NCI-H345 treated with DMSO at 0.1 percent for 48 hours (cell line): ENCODE measurements around the gene C1orf122.
"Not testable (repeated sequence)": the region's sequence is repeated elsewhere in the genome, so short reads cannot be mapped to it uniquely, and the experiment has no call there.

Experiments used
- DNase-seq: peaks from one replicate; lab custom pipeline; 2025; ENCODE audit not compliant: unreplicated experiment; lab: John Stamatoyannopoulos, UW

The C1orf122 gene

GRCh38 chr1:37807555-37808368 lies at the start of gene C1orf122, which contains the start of gene YRDC:
Gene C1orf122, plus strand, starts transcription at chr1:37807790. Its CDS starts 615 bp downstream, at chr1:37808405.
Gene YRDC, minus strand, starts transcription at chr1:37808208. Its CDS starts 28 bp downstream, at chr1:37808180.
- DNase-seq = peak; percentile 93

GRCh38 chr1:37759451-37759850 lies 48.1 kb upstream of the C1orf122 start:
- DNase-seq = no peak

GRCh38 chr1:37761416-37762095 lies 46.0 kb upstream of the C1orf122 start:
- DNase-seq = no peak

GRCh38 chr1:37762516-37762915 lies 45.1 kb upstream of the C1orf122 start:
- DNase-seq = no peak

GRCh38 chr1:37763791-37764413 lies 43.7 kb upstream of the C1orf122 start:
- no peak for DNase-seq

GRCh38 chr1:37764414-37764825 lies 43.2 kb upstream of the C1orf122 start:
- no peak for DNase-seq

GRCh38 chr1:37764888-37765441 lies 42.6 kb upstream of the C1orf122 start, which contains the start of gene EPHA10:
Gene EPHA10, minus strand, starts transcription at chr1:37765120. Its CDS starts 54 bp downstream, at chr1:37765066.
- peak; percentile 78 for DNase-seq

GRCh38 chr1:37765916-37766664 lies 41.5 kb upstream of the C1orf122 start:
- no peak for DNase-seq

- DNase-seq = no peak
These were observed 40.1 kb upstream of the C1orf122 start for GRCh38 chr1:37767488-37767887.

GRCh38 chr1:37771440-37771839 lies 36.1 kb upstream of the C1orf122 start:
- not testable (repeated sequence) for DNase-seq

- DNase-seq = no peak
These were observed 30.6 kb upstream of the C1orf122 start for GRCh38 chr1:37776946-37777516.

- no peak for DNase-seq
These were observed 28.9 kb upstream of the C1orf122 start for GRCh38 chr1:37778654-37779053.

GRCh38 chr1:37782491-37782890 lies 25.1 kb upstream of the C1orf122 start:
- DNase-seq = no peak

GRCh38 chr1:37792943-37793686 lies 14.5 kb upstream of the C1orf122 start:
- DNase-seq = no peak

- peak; percentile 30 for DNase-seq
These were observed 13.7 kb upstream of the C1orf122 start, which contains the start of gene MANEAL for GRCh38 chr1:37793773-37794371. Gene MANEAL, plus strand, starts transcription at chr1:37793847. Its CDS starts 336 bp downstream, at chr1:37794183.

- no peak for DNase-seq
These were observed 12.9 kb upstream of the C1orf122 start for GRCh38 chr1:37794372-37795339.

- DNase-seq = no peak
These were observed 12.1 kb upstream of the C1orf122 start for GRCh38 chr1:37795340-37796125.
